ENCODE measurements around the gene AGAP5. TPM values are rescaled to one million over a fixed set of nuclear protein-coding genes. Genes with fewer than 3 reads are reported as not detected.
"Not testable (repeated sequence)": the region's sequence is repeated elsewhere in the genome, so short reads cannot be mapped to it uniquely, and the experiment has no call there.

Gene AGAP5
- total RNA-seq, 2 experiments from 2014 or later: 10.2 to 11.3 TPM

- H3K9me3 Mint-ChIP-seq: not testable (repeated sequence)
These were observed 8.6 kb upstream of the AGAP5 start for GRCh38 chr10:73706488-73706887.

DNA sequence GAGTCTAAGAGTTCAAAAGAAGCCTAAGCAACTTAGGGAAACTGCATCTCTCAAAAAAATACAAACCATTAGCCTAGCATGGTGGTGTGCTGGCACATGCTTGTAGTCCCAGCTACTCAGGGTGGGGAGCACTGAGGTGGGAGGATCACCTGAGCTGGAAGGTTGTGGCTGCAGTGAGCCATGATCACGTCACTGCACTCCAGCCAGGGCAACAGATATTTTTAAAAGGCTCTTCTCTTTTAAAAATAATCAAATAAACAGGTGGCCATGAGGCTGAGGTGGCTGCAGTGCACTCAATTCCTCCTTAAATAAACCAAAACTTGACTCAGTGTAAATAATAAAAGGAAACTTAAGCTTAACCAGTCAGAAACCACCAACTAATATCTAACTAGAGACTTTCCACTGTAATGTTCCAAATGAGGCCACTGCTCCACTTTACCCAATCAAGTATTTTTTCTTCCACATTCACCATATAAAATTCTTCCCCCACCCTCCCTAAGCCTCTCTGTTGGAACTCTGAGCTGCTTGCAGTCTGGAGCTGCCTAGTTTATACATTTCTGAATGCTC, 7.7 kb upstream of the AGAP5 start:
- H3K4me1 Mint-ChIP-seq; H3K9me3 Mint-ChIP-seq; POLR2A ChIA-PET; H3K36me3 Mint-ChIP-seq; H3K27me3 Mint-ChIP-seq; DNase-seq; ATAC-seq (ENCODE audit: low read depth); H3K4me3 Mint-ChIP-seq; H3K27ac Mint-ChIP-seq: not testable (repeated sequence)

More at GRCh38 chr10:73706488-73706887, 8.6 kb upstream of the AGAP5 start:
- POLR2A ChIA-PET; H3K4me3 Mint-ChIP-seq; H3K27ac Mint-ChIP-seq; ATAC-seq (ENCODE audit: low read depth); H3K4me1 Mint-ChIP-seq; H3K36me3 Mint-ChIP-seq; H3K27me3 Mint-ChIP-seq; DNase-seq: not testable (repeated sequence)

DNA sequence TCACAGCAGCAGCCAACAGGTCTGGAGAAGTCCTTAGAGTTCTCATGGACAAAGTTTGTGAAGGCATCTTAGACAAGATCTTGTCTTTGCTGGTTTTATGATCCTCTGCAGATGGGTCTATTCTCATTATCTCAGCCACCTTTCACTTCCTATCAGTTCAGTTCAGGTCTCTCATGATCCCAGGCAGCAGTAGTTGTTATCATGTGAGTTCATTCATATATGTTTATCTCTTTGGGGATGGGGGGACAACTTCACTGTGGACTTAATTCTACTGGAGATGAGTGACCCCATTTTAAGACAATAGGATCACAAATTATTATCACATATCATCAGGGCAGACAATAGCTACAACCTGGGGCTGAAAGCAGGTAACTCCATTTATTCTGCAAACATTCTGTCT, 6.0 kb upstream of the AGAP5 start:
- DNase-seq; H3K36me3 Mint-ChIP-seq; ATAC-seq (ENCODE audit: low read depth); H3K27me3 Mint-ChIP-seq; H3K4me3 Mint-ChIP-seq; H3K27ac Mint-ChIP-seq; POLR2A ChIA-PET; H3K9me3 Mint-ChIP-seq; H3K4me1 Mint-ChIP-seq: not testable (repeated sequence)

DNA sequence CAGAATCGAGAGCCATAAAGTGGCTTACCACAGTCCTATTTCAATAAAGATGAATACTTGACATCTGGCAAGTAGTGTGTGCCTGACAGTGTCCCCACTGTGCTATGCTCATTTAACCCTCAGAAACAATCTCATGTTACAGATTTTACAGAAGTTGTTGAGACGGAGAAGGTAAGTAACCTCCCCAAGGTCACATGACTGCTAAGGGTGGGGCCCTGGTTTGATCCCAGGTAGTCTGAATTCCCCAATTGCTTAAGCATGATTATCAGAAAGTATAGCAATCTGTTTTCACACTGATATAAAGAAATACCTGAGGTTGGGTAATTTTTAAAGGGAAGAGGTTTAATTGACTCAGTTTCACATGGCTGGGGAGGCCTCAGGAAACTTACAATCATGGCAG, 910 bp upstream of the AGAP5 start:
- H3K4me1 Mint-ChIP-seq; DNase-seq; POLR2A ChIA-PET; ATAC-seq (ENCODE audit: low read depth); H3K27me3 Mint-ChIP-seq; H3K36me3 Mint-ChIP-seq; H3K4me3 Mint-ChIP-seq; H3K27ac Mint-ChIP-seq; H3K9me3 Mint-ChIP-seq: not testable (repeated sequence)

DNA sequence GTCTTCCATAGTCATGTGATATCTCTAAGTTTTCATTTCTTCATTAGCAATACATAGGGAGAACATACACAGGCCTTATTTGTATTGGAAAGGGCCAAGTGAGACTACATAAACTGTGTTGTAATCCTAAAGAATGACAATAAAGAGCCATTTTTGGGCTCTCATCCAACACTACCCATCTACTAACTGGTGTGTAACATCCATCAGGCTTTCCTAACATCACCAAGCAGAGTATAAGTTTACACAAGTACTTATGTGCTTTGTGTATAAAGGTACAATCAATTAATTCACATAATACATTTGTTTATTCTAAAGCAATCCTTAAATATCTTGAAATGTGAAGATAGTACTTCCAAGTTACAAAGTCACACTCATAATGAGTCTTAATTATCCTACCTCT, 2.6 kb downstream of the AGAP5 start:
- not testable (repeated sequence) for H3K27ac Mint-ChIP-seq, H3K9me3 Mint-ChIP-seq

DNA sequence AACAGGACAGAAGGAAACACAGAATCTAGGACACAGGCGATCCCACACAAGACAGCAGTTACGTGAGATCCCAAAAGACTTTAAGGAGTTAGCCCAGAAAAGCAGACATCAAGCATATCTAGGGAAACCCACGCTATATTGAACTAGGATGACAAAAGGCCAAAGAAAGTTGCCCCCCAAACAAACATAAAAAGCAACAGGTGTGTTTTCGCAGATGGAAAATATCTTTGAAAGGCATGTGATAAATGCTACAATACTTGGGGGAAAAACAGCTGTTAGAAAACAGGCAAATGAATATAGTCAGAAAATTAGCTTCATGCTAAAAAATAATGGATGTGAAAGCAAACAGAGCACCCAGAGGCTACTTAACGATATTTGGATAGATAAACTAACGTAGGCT, 7.2 kb downstream of the AGAP5 start:
- H3K4me1 Mint-ChIP-seq; H3K36me3 Mint-ChIP-seq; H3K27me3 Mint-ChIP-seq; H3K9me3 Mint-ChIP-seq; H3K27ac Mint-ChIP-seq; DNase-seq; H3K4me3 Mint-ChIP-seq; POLR2A ChIA-PET; ATAC-seq (ENCODE audit: low read depth): not testable (repeated sequence)

More for the DNA sequence above, 2.6 kb downstream of the AGAP5 start:
- H3K27me3 Mint-ChIP-seq; H3K4me3 Mint-ChIP-seq; H3K36me3 Mint-ChIP-seq; H3K4me1 Mint-ChIP-seq; DNase-seq; ATAC-seq (ENCODE audit: low read depth); POLR2A ChIA-PET: not testable (repeated sequence)

GRCh38 chr10:73689596-73689995, 8.3 kb downstream of the AGAP5 start:
- DNase-seq; H3K36me3 Mint-ChIP-seq; H3K4me1 Mint-ChIP-seq; H3K27me3 Mint-ChIP-seq; POLR2A ChIA-PET; H3K4me3 Mint-ChIP-seq; H3K9me3 Mint-ChIP-seq; ATAC-seq (ENCODE audit: low read depth); H3K27ac Mint-ChIP-seq: not testable (repeated sequence)

DNA sequence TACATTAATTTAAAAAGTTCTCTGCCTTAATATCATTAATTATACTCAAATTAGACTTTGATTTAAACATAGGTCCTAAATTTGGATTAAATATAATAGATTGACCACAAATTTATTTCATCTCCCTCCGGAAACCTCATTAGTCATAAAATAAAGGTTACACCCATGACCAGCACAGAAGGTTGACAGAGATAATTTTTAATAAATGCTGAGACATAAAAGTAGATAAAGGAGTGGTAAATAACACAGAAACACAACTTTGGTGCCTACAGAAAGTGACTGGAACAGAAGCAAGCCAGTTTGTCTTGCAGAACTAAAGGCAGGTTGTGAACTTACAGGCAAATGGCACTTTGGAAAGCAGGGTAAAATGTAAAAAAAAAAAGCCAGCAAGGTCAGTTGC, 10.3 kb downstream of the AGAP5 start:
- ATAC-seq (ENCODE audit: low read depth); POLR2A ChIA-PET; H3K27me3 Mint-ChIP-seq; DNase-seq; H3K4me1 Mint-ChIP-seq; H3K9me3 Mint-ChIP-seq; H3K27ac Mint-ChIP-seq; H3K36me3 Mint-ChIP-seq; H3K4me3 Mint-ChIP-seq: not testable (repeated sequence)

DNA sequence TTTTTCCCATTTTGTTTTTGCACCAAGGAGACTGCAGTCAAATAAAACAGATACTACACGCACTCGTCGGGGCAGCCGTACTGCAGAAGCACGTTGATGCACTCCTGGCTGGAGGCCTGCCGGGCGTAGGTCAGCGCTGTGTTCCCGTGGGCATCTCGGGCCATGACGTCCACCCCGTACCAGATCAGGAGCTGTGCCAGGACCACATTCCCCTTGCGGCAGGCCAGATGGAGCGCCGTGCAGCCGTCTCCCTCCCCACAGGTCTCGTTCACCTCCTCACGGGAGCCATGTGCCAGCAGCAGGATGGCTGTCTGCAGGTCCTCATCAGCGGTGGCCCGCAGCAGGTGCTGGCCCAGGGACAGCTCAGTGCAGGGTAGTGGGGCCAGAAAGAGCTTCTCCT, 23.4 kb downstream of the AGAP5 start:
- H3K4me3 Mint-ChIP-seq: not testable (repeated sequence)

GRCh38 chr10:73668378-73668777, 29.5 kb downstream of the AGAP5 start:
- H3K27me3 Mint-ChIP-seq; DNase-seq; H3K36me3 Mint-ChIP-seq; ATAC-seq (ENCODE audit: low read depth); H3K4me1 Mint-ChIP-seq; H3K27ac Mint-ChIP-seq; POLR2A ChIA-PET; H3K9me3 Mint-ChIP-seq; H3K4me3 Mint-ChIP-seq: not testable (repeated sequence)

More for the DNA sequence above, 23.4 kb downstream of the AGAP5 start:
- ATAC-seq (ENCODE audit: low read depth); H3K27ac Mint-ChIP-seq; DNase-seq; POLR2A ChIA-PET; H3K4me1 Mint-ChIP-seq; H3K27me3 Mint-ChIP-seq; H3K36me3 Mint-ChIP-seq; H3K9me3 Mint-ChIP-seq: not testable (repeated sequence)

DNA sequence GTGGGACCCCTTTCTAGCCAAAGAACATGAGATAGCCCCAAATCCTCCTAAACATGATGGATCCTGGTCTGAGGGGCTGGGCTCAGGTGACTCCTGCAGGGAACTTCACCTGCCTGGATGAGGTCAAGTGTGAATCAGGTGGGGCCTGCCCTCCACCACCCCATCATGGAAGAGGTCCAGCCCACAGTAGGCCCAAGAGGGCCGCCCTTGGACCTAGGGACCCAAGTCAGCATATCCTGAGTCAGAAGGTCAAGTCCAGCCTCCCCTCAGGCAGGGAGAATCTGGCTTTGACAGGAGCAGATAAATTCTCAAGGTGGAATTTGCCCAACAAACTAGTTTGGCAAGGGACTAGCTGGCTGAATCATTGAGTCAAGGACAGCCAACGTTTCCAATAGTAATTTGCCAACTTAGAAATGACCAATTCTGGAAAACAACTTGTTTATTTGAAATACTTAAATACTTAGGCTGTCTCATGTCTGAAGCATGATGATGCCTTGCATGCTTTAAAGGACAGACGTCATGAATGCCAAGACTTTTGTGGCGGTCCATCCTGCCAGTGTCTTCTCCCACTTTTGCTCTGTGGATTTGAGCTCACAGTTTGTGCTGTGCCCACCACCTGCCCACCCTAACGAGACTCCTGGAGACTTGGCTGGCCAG, 31.6 kb downstream of the AGAP5 start:
- H3K4me1 Mint-ChIP-seq; ATAC-seq (ENCODE audit: low read depth); H3K27me3 Mint-ChIP-seq; POLR2A ChIA-PET; H3K27ac Mint-ChIP-seq; H3K36me3 Mint-ChIP-seq; H3K9me3 Mint-ChIP-seq; DNase-seq; H3K4me3 Mint-ChIP-seq: not testable (repeated sequence)

GRCh38 chr10:73665581-73665980, 32.3 kb downstream of the AGAP5 start:
- ATAC-seq (ENCODE audit: low read depth); POLR2A ChIA-PET; H3K9me3 Mint-ChIP-seq; H3K36me3 Mint-ChIP-seq; H3K4me1 Mint-ChIP-seq; H3K27me3 Mint-ChIP-seq; H3K4me3 Mint-ChIP-seq; DNase-seq; H3K27ac Mint-ChIP-seq: not testable (repeated sequence)

DNA sequence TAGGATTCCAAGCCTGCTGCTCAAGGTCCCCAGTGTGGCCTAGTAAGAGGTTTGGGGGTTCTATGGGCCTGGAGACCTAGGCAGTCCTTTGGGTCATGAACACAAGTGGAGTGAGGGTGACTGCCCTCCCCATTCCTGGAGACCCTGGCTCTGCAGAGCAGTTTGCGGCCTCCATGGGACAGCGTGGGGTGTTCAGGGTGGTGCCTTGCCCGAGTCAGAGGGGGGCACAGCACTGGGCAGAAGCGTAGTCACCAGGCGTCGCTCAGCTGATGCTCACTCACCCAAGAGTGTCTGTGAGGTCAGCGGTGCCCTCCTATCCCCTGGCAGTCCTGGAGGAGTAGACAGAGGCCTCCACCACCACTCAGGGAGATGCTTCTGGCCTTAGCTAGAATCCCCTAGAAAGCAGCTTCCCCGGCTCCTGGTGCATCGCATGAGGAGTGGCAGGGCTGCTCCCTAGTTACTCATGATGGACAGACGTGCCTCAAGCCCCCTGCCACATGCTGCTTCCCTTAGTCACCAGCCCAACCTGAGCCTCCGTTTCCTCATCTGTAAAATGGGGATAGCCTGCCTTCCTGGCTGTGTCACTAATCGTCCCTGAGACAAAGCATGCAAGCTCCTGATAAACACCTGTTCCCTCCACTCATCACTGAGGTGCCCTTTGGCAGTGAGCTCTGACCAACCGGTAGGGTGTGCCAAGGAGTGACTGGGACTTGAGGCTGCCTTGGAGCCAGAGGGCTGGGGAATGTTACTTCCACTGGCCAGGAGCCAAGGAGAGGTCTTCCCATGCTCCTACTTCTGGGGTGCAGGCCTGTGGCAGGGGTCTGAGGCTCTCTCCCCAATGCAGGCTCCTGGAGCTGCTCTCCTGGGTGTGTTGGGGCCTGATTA, 33.5 kb downstream of the AGAP5 start:
- ATAC-seq (ENCODE audit: low read depth); H3K9me3 Mint-ChIP-seq; H3K27ac Mint-ChIP-seq; POLR2A ChIA-PET; DNase-seq; H3K4me1 Mint-ChIP-seq; H3K4me3 Mint-ChIP-seq; H3K27me3 Mint-ChIP-seq; H3K36me3 Mint-ChIP-seq: not testable (repeated sequence)

GRCh38 chr10:73663621-73664020, 34.3 kb downstream of the AGAP5 start:
- H3K4me3 Mint-ChIP-seq; H3K27me3 Mint-ChIP-seq; DNase-seq; ATAC-seq (ENCODE audit: low read depth); H3K4me1 Mint-ChIP-seq; H3K36me3 Mint-ChIP-seq; H3K9me3 Mint-ChIP-seq; H3K27ac Mint-ChIP-seq; POLR2A ChIA-PET: not testable (repeated sequence)

Data from activated naive CD8-positive, alpha-beta T cell treated with anti-CD3 and anti-CD28 coated beads, Interleukin-2, amount 10 ng/mL, durations not matched to agents 7 days and 5 days (primary cell).